HEK293 (cell line): ENCODE measurements around the gene TNFAIP8L3.

Experiments
- GLIS2 ChIP-seq: fragments of 450-650 bp; formaldehyde crosslinking; IDR thresholded peaks from 2 replicates; pipeline ENCODE4 v1.5.1; 2016; ENCODE audit warnings: missing biosample characterization, missing genetic modification characterization
- KLF8 ChIP-seq: fragments of 450-650 bp; formaldehyde crosslinking; IDR thresholded peaks from 2 replicates; pipeline ENCODE4 v1.5.1; 2016; ENCODE audit warnings: missing biosample characterization, missing genetic modification characterization
- RBAK ChIP-seq: fragments of 450-650 bp; formaldehyde crosslinking; IDR thresholded peaks from 2 replicates; pipeline ENCODE4 v1.5.1; 2016; ENCODE audit warnings: missing biosample characterization, missing genetic modification characterization
- SCRT2 ChIP-seq: fragments of 450-650 bp; formaldehyde crosslinking; IDR thresholded peaks from 2 replicates; pipeline ENCODE4 v1.5.1; 2016; ENCODE audit warnings: missing biosample characterization, missing genetic modification characterization
- SETDB1 ChIP-seq: IDR thresholded peaks from one replicate; pipeline ENCODE4 v1.6.1; 2017; ENCODE audit warnings: mild to moderate bottlenecking, low read length, moderate library complexity, mixed read lengths; ENCODE audit not compliant: insufficient read length
- ZEB2 ChIP-seq: fragments of 450-650 bp; formaldehyde crosslinking; IDR thresholded peaks from 2 replicates; pipeline ENCODE4 v1.5.1; 2016; ENCODE audit warnings: missing biosample characterization, missing genetic modification characterization
- ZIC2 ChIP-seq: fragments of 450-650 bp; formaldehyde crosslinking; IDR thresholded peaks from 2 replicates; pipeline ENCODE4 v1.5.1; 2016; ENCODE audit warnings: missing biosample characterization, missing genetic modification characterization
- ZNF112 ChIP-seq: fragments of 450-650 bp; formaldehyde crosslinking; IDR thresholded peaks from 2 replicates; pipeline ENCODE4 v1.5.0; 2017; ENCODE audit warnings: missing biosample characterization, missing genetic modification characterization
- ZNF184 ChIP-seq: fragments of 450-650 bp; IDR thresholded peaks from 2 replicates; pipeline ENCODE4 v1.5.1; 2018; ENCODE audit warnings: missing biosample characterization, mild to moderate bottlenecking, missing genetic modification characterization
- ZNF2 ChIP-seq: fragments of 450-650 bp; formaldehyde crosslinking; IDR thresholded peaks from 2 replicates; pipeline ENCODE4 v1.5.1; 2016; ENCODE audit warnings: missing biosample characterization, missing genetic modification characterization
- ZNF311 ChIP-seq: fragments of 450-650 bp; formaldehyde crosslinking; IDR thresholded peaks from 2 replicates; pipeline ENCODE4 v1.5.1; 2017; ENCODE audit warnings: missing biosample characterization, missing genetic modification characterization, borderline replicate concordance
- ZNF394 ChIP-seq: fragments of 450-650 bp; formaldehyde crosslinking; IDR thresholded peaks from 2 replicates; pipeline ENCODE4 v1.5.1; 2016; ENCODE audit warnings: missing biosample characterization, missing genetic modification characterization, mild to moderate bottlenecking, moderate library complexity, borderline replicate concordance
- ZNF626 ChIP-seq: fragments of 450-650 bp; sonication (Bioruptor Pico); formaldehyde crosslinking; IDR thresholded peaks from 2 replicates; pipeline ENCODE4 v1.5.1; 2018; ENCODE audit warnings: missing biosample characterization, missing genetic modification characterization, inconsistent platforms
- ZNF629 ChIP-seq: fragments of 450-650 bp; formaldehyde crosslinking; IDR thresholded peaks from 2 replicates; pipeline ENCODE4 v1.5.1; 2017; ENCODE audit warnings: missing biosample characterization, missing genetic modification characterization
- ZNF654 ChIP-seq: fragments of 450-650 bp; formaldehyde crosslinking; IDR thresholded peaks from 2 replicates; pipeline ENCODE4 v1.5.1; 2016; ENCODE audit warnings: low read depth, missing biosample characterization, missing genetic modification characterization
- ZNF658 ChIP-seq: fragments of 450-650 bp; formaldehyde crosslinking; IDR thresholded peaks from 2 replicates; pipeline ENCODE4; 2016; ENCODE audit warnings: missing biosample characterization, missing genetic modification characterization
- ZNF660 ChIP-seq: fragments of 450-650 bp; IDR thresholded peaks from 2 replicates; pipeline ENCODE4 v1.5.1; 2018; ENCODE audit warnings: missing biosample characterization, mild to moderate bottlenecking, missing genetic modification characterization
- ZNF76 ChIP-seq: fragments of 450-650 bp; formaldehyde crosslinking; IDR thresholded peaks from 2 replicates; pipeline ENCODE4; 2016; ENCODE audit warnings: low read depth, missing biosample characterization, missing genetic modification characterization, borderline replicate concordance
- ZNF837 ChIP-seq: fragments of 450-650 bp; formaldehyde crosslinking; IDR thresholded peaks from 2 replicates; pipeline ENCODE4 v1.5.1; 2016; ENCODE audit warnings: missing biosample characterization, missing genetic modification characterization
- ZNF843 ChIP-seq: fragments of 450-650 bp; formaldehyde crosslinking; IDR thresholded peaks from 2 replicates; pipeline ENCODE4 v1.5.1; 2016; ENCODE audit warnings: missing biosample characterization, missing genetic modification characterization
- ZXDB ChIP-seq: fragments of 450-650 bp; formaldehyde crosslinking; IDR thresholded peaks from 2 replicates; pipeline ENCODE4 v1.5.1; 2016; ENCODE audit warnings: missing biosample characterization, missing genetic modification characterization
- TF ChIP-seq, protein P1 (sequence below): fragments of 450-650 bp; formaldehyde crosslinking; IDR thresholded peaks from 2 replicates; pipeline ENCODE4 v1.5.1; 2016; ENCODE audit warnings: missing biosample characterization, missing genetic modification characterization, borderline replicate concordance
- TF ChIP-seq, protein P2 (sequence below): fragments of 450-650 bp; formaldehyde crosslinking; IDR thresholded peaks from 2 replicates; pipeline ENCODE4 v1.5.1; 2016; ENCODE audit warnings: missing biosample characterization, missing genetic modification characterization
- TF ChIP-seq, protein P3 (sequence below): fragments of 450-650 bp; formaldehyde crosslinking; IDR thresholded peaks from 2 replicates; pipeline ENCODE4 v1.5.1; 2017; ENCODE audit warnings: missing biosample characterization, missing genetic modification characterization
- TF ChIP-seq, protein P4 (sequence below): fragments of 450-650 bp; formaldehyde crosslinking; IDR thresholded peaks from 2 replicates; pipeline ENCODE4 v1.5.1; 2016; ENCODE audit warnings: missing biosample characterization, missing genetic modification characterization
- TF ChIP-seq, protein P5 (sequence below): fragments of 450-650 bp; formaldehyde crosslinking; IDR thresholded peaks from 2 replicates; pipeline ENCODE4 v1.5.1; 2016; ENCODE audit warnings: missing biosample characterization, missing genetic modification characterization
- TF ChIP-seq, protein P6 (sequence below): fragments of 450-650 bp; formaldehyde crosslinking; IDR thresholded peaks from 2 replicates; pipeline ENCODE4 v1.5.1; 2016; ENCODE audit warnings: missing biosample characterization, missing genetic modification characterization
- TF ChIP-seq, protein P7 (sequence below): fragments of 450-650 bp; formaldehyde crosslinking; IDR thresholded peaks from 2 replicates; pipeline ENCODE4 v1.5.1; 2017; ENCODE audit warnings: missing biosample characterization, missing genetic modification characterization

Gene TNFAIP8L3

DNA sequence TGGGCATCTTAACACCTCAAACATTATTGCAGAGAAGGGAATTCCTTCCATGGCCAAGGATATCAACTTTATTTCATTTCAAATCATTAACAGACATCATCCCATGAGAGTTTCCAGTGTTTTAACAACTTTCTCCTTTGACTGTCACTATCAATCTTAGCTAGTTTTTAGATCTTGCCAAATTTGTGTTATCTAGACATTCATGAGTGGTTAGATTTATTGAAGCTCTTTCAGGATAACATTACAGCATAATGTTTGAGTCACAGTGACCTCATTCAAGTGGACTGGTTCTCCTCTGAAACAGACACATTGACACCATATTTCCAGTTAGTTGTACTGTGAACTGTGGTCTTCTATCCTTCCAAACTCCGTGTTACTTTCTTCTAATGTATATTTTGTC, 8.6 kb upstream of the TNFAIP8L3 start (continued):
- TF ChIP-seq ZNF2 (tag by site-specific recombination) (no peak), ZNF658 (tag by site-specific recombination) (no peak), SETDB1 (no peak), GLIS2 (no peak), ZXDB (tag by site-specific recombination) (peak; percentile 63), ZNF112 (tag by site-specific recombination) (no peak), ZNF311 (no peak), ZNF843 (tag by site-specific recombination) (peak; percentile 95), ZNF837 (tag by site-specific recombination) (no peak), KLF8 (tag by site-specific recombination) (0 out of 2 replicates have a peak, but pooled peaks have one; percentile 25), ZNF629 (peak; percentile 92), ZNF184 (tag by site-specific recombination) (0 out of 2 replicates have a peak, but pooled peaks have one; percentile 12), ZNF76 (tag by site-specific recombination) (no peak), ZNF654 (tag by site-specific recombination) (no peak), ZNF660 (tag by site-specific recombination) (peak; percentile 70; the same call in 1 of the 2 replicates), ZEB2 (tag by site-specific recombination) (peak; percentile 86), RBAK (tag by site-specific recombination) (no peak), SCRT2 (no peak), ZNF394 (tag by site-specific recombination) (peak; percentile 27; the same call in 1 of the 2 replicates), ZNF626 (no peak), ZIC2 (no peak)
- TF ChIP-seq, protein P1, sequence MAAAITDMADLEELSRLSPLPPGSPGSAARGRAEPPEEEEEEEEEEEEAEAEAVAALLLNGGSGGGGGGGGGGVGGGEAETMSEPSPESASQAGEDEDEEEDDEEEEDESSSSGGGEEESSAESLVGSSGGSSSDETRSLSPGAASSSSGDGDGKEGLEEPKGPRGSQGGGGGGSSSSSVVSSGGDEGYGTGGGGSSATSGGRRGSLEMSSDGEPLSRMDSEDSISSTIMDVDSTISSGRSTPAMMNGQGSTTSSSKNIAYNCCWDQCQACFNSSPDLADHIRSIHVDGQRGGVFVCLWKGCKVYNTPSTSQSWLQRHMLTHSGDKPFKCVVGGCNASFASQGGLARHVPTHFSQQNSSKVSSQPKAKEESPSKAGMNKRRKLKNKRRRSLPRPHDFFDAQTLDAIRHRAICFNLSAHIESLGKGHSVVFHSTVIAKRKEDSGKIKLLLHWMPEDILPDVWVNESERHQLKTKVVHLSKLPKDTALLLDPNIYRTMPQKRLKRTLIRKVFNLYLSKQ (tag by site-specific recombination) = no peak
- TF ChIP-seq, protein P2, sequence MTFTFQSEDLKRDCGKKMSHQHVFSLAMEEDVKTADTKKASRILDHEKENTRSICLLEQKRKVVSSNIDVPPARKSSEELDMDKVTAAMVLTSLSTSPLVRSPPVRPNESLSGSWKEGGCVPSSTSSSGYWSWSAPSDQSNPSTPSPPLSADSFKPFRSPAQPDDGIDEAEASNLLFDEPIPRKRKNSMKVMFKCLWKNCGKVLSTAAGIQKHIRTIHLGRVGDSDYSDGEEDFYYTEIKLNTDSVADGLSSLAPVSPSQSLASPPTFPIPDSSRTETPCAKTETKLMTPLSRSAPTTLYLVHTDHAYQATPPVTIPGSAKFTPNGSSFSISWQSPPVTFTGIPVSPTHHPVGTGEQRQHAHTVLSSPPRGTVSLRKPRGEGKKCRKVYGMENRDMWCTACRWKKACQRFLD = no peak
- TF ChIP-seq, protein P3, sequence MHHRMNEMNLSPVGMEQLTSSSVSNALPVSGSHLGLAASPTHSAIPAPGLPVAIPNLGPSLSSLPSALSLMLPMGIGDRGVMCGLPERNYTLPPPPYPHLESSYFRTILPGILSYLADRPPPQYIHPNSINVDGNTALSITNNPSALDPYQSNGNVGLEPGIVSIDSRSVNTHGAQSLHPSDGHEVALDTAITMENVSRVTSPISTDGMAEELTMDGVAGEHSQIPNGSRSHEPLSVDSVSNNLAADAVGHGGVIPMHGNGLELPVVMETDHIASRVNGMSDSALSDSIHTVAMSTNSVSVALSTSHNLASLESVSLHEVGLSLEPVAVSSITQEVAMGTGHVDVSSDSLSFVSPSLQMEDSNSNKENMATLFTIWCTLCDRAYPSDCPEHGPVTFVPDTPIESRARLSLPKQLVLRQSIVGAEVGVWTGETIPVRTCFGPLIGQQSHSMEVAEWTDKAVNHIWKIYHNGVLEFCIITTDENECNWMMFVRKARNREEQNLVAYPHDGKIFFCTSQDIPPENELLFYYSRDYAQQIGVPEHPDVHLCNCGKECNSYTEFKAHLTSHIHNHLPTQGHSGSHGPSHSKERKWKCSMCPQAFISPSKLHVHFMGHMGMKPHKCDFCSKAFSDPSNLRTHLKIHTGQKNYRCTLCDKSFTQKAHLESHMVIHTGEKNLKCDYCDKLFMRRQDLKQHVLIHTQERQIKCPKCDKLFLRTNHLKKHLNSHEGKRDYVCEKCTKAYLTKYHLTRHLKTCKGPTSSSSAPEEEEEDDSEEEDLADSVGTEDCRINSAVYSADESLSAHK (tag by site-specific recombination) = peak; percentile 94
- TF ChIP-seq, protein P4, sequence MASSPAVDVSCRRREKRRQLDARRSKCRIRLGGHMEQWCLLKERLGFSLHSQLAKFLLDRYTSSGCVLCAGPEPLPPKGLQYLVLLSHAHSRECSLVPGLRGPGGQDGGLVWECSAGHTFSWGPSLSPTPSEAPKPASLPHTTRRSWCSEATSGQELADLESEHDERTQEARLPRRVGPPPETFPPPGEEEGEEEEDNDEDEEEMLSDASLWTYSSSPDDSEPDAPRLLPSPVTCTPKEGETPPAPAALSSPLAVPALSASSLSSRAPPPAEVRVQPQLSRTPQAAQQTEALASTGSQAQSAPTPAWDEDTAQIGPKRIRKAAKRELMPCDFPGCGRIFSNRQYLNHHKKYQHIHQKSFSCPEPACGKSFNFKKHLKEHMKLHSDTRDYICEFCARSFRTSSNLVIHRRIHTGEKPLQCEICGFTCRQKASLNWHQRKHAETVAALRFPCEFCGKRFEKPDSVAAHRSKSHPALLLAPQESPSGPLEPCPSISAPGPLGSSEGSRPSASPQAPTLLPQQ (tag by site-specific recombination) = 0 out of 2 replicates have a peak, but pooled peaks have one; percentile 63
- TF ChIP-seq, protein P5, sequence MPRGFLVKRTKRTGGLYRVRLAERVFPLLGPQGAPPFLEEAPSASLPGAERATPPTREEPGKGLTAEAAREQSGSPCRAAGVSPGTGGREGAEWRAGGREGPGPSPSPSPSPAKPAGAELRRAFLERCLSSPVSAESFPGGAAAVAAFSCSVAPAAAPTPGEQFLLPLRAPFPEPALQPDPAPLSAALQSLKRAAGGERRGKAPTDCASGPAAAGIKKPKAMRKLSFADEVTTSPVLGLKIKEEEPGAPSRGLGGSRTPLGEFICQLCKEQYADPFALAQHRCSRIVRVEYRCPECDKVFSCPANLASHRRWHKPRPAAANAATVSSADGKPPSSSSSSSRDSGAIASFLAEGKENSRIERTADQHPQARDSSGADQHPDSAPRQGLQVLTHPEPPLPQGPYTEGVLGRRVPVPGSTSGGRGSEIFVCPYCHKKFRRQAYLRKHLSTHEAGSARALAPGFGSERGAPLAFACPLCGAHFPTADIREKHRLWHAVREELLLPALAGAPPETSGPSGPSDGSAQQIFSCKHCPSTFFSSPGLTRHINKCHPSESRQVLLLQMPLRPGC = 0 out of 2 replicates have a peak, but pooled peaks have one; percentile 22
- TF ChIP-seq, protein P6, sequence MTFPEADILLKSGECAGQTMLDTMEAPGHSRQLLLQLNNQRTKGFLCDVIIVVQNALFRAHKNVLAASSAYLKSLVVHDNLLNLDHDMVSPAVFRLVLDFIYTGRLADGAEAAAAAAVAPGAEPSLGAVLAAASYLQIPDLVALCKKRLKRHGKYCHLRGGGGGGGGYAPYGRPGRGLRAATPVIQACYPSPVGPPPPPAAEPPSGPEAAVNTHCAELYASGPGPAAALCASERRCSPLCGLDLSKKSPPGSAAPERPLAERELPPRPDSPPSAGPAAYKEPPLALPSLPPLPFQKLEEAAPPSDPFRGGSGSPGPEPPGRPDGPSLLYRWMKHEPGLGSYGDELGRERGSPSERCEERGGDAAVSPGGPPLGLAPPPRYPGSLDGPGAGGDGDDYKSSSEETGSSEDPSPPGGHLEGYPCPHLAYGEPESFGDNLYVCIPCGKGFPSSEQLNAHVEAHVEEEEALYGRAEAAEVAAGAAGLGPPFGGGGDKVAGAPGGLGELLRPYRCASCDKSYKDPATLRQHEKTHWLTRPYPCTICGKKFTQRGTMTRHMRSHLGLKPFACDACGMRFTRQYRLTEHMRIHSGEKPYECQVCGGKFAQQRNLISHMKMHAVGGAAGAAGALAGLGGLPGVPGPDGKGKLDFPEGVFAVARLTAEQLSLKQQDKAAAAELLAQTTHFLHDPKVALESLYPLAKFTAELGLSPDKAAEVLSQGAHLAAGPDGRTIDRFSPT (tag by site-specific recombination) = peak; percentile 66; the same call in 1 of the 2 replicates
- TF ChIP-seq, protein P7, sequence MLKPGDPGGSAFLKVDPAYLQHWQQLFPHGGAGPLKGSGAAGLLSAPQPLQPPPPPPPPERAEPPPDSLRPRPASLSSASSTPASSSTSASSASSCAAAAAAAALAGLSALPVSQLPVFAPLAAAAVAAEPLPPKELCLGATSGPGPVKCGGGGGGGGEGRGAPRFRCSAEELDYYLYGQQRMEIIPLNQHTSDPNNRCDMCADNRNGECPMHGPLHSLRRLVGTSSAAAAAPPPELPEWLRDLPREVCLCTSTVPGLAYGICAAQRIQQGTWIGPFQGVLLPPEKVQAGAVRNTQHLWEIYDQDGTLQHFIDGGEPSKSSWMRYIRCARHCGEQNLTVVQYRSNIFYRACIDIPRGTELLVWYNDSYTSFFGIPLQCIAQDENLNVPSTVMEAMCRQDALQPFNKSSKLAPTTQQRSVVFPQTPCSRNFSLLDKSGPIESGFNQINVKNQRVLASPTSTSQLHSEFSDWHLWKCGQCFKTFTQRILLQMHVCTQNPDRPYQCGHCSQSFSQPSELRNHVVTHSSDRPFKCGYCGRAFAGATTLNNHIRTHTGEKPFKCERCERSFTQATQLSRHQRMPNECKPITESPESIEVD (tag by site-specific recombination) = peak; percentile 92
